HG03565 (cell line): Measurements from ENCODE around the gene NR1H3.
A peak's percentile ranks its signal among the peaks of the same experiment; 100 is the strongest.

Source experiments
- ATAC-seq: cut with Tn5 transposase; IDR thresholded peaks from one replicate; pipeline ENCODE4 v1.9.1; 2021; ENCODE audit warnings: mild to moderate bottlenecking, moderate library complexity; ENCODE audit not compliant: unreplicated experiment

NR1H3 gene

DNA sequence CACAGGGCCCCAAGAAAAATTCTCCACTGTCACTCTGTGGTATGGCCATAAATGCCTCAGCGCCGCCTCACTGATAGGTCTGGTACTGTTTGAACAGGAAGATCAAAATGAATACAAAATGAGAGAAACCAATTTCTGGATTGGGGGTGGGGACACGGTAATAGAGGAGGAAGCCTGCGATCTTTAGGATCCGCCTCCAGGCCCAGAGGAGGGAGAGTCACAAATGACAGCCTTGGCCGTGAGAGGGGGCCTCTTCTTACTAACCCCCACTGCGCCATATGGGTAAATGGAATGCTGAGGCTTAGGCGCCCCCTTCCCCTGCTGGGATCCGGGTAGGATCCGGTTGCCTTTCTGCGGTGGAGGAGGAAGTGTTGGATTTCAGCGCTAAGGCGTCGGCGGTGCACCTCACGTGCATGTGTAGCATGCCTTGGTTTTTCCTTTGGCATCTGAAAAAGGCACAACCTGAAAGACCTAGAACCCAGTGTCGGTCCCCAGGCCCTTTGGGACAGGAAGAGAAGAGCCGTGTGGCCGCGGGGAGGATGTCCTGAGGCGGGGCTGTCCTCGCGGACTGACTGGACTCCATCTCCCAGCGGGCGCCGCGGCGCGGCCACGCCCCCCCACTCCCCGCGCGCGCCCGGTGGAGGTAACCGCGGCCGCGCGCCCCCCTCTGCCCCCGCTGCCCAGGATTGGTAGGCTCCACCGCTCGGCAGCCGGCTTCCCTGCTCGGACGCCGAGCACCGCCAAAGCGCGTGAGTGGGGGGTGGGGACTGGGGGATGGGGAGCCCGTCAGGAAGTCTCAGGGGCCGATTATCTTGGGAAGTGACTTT lies 11.4 kb downstream of the NR1H3 start:
- peak; percentile 24 for ATAC-seq

DNA sequence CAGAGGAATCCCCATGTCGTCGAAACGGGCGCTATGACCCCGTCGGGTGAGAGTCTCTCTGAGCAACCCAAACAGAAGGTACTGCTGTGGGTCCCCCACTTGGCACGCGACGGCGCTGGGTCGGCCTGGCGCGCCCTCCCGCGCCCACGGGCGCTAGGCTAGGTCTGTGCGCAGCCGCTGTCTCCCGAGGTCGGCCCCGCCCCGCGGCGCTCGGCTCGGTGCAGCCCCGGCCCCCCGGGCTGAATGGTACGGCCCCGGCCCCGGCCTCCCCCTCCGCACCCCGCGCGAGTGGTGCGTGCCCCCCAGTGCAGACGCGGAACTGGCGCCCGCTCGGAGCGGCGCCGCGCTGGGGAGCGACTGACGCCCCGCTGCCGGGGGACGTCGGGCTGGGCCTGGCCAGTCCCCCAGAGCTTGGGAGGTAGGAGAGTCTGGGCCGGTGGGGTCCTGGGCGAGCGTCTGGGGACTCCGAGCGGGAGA lies 12.1 kb downstream of the NR1H3 start, which contains the start of gene MADD:
MADD (plus strand) TSS at position 305 of the 477 bp plus-strand sequence.
- ATAC-seq = peak; percentile 69

DNA sequence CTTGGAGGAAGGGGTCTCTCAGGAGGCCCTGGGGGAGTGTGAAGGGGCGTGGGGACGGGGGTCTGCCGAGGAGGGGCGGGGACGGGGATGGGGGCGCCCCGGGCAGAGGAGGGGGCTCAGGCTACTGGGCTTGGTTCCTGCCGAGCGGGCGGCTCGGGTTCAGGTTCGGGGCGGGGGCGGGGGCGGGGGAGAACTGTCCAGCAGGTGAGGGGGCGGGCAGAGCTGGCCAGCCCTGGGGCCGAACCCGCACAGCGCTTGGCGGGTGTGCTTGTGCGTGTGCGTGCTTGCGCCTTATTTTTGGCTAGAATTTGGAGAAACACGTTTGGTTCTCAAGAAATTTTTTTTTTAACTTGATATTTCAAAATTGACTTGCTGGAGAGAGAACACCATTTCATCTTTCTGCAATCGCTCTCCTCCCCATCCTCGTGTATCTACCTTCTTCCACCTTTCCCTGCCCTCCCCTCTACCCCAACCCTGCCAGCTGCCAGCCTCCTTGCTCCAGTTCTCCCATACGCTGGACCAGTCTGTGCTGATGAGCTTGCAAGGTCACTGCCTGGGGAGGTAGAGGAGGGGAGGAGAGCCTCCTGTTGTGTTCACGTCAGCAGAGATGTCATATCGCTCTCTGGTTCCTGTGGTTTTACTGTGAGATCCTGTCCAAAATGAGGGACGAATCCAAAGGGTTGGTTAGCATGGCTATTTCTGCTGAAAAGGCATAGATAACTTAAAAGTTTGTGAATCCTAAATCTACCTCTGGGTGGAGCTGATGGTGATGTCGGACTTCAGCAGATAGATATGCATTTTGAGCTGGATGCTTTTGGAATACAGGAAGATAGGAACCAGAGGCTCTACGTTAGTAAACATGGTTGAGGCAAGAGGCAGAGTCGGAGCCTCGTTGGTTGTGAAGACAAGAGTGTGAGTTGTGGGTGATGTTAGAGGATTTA lies 12.8 kb downstream of the NR1H3 start:
- no peak for ATAC-seq

DNA sequence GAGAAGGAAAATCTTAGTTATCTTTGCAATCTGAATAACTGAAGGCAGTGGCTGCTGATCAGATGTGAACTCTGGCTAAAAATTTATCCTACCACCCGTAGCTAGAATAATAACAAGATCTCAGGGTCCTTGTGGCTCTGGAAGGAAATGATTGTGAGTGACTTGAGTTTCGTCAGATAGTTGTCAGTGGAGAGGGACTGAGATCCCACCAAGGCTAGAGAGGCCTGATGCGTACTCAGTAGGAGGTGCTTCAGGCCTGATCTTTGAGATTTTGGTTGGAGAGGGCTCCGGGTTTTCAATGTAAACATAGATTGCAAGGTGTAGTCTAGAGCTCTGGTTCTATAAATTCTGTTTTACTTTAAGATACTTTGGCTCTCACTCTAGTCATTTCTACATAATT lies 13.5 kb downstream of the NR1H3 start:
- no peak for ATAC-seq

DNA sequence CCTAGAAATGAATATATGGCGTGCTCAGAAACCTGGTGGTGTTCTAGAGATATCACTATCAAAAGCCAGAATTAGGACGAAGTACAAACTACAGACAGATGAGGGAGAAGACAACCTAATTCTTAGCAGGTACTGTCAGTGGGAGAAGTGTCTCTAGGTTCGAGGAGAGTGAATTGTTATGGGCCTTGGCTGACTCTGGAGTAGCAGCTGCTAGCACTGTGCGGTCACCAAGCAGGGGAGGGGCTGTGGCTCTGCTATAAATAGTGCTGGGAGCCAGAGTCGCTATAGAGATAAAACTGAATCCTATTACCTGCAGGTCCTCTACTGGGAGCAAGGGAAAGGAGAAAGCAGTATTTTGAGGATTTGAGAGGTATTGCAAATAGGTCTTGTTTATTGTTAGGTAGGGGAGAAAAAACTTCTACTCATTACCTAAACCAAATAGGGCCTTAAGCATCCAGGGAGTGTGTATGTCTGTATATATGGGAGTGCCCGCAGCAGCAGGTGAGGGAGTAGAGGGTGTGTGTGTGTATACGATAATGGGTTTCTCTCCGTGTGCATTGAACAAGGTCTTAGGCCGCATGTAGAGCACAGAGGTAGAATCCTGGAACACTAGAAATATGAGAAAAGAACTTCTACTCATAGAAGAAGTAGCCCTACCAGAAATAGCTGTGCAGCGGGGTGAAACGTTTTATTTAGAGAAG lies 14.3 kb downstream of the NR1H3 start:
- ATAC-seq = no peak

DNA sequence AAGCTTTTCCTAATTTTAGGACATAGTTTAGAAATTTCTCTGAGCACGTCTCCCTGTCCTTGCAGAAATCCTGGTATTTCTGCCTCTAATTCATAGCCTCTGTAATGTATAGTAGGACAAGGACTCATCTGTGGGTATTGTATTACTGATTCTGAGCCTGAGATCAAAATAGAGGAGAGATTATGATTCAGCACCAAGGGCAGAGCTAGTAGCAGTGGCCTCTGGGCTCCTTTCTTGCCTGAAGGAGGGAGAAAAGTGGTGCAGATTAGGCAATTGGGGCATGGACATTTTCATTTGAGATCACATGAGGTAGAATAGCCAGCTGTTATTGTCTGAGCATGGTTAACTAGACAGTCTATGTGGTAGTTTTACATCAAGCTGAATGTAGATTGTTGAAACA lies 14.9 kb downstream of the NR1H3 start:
- no peak for ATAC-seq

DNA sequence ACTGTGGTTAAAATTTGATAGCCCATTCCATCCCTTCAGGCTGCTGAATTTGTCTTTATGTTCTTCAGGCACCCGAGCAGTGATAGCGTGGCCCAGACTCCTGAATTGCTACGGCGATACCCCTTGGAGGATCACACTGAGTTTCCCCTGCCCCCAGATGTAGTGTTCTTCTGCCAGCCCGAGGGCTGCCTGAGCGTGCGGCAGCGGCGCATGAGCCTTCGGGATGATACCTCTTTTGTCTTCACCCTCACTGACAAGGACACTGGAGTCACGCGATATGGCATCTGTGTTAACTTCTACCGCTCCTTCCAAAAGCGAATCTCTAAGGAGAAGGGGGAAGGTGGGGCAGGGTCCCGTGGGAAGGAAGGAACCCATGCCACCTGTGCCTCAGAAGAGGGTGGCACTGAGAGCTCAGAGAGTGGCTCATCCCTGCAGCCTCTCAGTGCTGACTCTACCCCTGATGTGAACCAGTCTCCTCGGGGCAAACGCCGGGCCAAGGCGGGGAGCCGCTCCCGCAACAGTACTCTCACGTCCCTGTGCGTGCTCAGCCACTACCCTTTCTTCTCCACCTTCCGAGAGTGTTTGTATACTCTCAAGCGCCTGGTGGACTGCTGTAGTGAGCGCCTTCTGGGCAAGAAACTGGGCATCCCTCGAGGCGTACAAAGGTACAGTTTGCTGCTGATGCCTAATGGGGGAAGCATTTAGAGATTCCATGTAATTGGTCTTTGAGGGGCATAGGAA lies 16.9 kb downstream of the NR1H3 start:
- ATAC-seq = no peak

DNA sequence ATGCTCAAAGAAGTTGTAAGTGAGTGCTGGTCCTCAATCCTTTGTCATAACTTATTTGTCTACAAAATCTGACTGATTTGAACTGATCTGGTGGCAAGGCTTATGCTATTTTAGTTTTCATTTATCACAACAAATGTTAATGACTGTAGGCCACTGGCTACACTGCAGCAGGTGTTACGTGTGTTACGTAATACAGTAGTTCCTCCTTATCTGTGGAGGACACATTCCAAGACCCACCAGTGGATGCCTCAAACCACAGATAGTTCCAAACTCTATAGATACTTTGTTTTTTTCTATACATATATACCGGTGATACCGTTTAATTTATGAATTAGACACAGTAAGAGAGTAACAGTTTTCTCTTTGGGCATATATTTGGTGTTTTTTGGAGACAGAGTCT lies 19.1 kb downstream of the NR1H3 start:
- no peak for ATAC-seq

DNA sequence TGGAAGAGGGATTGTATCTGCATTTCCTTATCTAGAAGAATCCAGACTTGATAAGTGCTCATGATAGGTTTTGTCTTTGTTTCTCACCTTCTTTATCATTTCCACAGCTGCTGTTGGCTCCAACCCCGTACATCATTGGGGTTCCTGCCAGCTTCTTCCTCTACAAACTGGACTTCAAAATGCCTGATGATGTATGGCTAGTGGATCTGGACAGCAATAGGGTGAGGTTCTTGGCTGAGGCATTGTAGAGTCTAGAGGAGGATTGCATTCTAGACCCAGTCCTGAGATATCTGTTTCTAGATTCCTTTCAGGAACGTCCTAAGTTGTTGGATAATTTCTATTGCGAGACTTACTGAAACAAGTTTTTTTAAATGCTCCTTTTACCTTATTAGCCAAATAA lies 20.3 kb downstream of the NR1H3 start:
- ATAC-seq = no peak

DNA sequence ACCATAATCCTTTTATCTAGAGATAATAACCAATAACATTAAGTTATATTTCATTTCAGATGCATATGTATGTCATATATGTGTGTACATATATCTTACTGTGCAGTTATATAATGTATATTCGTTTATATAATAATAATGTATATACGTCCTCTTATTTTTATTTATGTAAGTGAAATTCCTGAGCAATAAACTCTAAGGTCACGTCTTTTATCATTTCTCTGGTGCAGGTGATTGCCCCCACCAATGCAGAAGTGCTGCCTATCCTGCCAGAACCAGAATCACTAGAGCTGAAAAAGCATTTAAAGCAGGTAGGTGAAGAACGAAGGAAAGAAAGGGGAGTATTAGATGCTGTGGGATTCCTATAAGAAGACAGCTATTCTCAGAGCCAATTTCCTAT lies 21.0 kb downstream of the NR1H3 start:
- no peak for ATAC-seq

DNA sequence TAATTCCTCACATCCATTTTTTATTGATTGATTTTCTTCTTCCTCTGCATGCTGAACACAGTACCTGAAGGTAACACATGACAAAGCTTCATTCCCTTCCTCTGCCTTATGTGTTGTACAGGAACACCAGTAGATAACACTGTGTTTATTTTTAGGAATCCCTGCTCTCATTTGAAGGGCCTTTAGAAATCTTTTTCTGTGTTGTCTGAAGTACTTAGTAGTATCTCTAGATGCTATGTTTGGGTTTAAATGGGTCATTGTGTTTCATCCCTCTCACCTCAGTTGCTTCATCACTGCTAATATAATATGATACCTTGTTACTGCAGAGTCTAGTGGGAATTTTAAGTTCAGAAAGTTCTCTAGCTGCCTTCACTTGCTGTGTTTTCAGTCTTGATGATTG lies 22.3 kb downstream of the NR1H3 start:
- no peak for ATAC-seq

DNA sequence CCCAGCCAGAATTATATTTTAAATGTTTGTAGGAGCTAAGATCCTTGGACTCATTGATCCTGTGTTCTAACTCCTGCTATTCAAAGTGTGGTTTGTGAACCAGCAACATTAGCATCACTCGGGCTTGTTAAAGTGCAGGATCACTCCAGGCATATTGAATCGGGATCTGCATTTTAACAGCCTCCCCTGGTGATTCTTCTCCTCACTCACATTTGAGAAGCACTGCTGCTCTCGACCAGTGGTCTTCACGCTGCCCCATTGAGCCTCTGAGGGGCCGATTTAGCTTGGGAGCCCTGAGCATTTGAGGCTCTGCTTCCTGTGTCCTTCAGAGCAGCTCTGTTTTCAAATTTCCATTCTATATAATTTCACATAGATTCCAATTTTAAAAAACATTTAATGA lies 23.1 kb downstream of the NR1H3 start:
- ATAC-seq = no peak

DNA sequence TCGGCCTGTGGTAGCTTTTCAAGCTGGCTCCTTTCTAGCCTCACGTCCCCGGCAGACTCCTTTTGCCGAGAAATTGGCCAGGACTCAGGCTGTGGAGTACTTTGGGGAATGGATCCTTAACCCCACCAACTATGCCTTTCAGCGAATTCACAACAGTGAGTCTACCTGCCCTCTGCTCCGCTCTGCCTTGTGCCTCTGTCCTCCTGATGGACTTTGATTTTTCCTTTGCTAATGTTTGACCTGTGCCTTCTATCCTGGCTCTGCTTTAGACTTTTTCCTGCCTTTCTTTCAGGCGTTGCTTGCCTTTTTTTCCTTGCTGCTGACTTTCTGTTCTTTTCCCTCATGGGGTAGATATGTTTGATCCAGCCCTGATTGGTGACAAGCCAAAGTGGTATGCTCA lies 24.7 kb downstream of the NR1H3 start:
- no peak for ATAC-seq

DNA sequence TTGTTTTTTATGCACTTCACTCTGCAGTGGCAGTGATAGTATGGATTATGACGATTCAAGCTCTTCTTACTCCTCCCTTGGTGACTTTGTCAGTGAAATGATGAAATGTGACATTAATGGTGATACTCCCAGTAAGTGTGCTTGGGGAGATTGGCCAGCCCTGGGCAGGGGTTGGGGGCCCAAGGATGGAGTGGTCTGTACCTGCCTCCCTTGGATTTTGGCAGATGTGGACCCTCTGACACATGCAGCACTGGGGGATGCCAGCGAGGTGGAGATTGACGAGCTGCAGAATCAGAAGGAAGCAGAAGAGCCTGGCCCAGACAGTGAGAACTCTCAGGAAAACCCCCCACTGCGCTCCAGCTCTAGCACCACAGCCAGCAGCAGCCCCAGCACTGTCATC lies 26.4 kb downstream of the NR1H3 start:
- no peak for ATAC-seq

DNA sequence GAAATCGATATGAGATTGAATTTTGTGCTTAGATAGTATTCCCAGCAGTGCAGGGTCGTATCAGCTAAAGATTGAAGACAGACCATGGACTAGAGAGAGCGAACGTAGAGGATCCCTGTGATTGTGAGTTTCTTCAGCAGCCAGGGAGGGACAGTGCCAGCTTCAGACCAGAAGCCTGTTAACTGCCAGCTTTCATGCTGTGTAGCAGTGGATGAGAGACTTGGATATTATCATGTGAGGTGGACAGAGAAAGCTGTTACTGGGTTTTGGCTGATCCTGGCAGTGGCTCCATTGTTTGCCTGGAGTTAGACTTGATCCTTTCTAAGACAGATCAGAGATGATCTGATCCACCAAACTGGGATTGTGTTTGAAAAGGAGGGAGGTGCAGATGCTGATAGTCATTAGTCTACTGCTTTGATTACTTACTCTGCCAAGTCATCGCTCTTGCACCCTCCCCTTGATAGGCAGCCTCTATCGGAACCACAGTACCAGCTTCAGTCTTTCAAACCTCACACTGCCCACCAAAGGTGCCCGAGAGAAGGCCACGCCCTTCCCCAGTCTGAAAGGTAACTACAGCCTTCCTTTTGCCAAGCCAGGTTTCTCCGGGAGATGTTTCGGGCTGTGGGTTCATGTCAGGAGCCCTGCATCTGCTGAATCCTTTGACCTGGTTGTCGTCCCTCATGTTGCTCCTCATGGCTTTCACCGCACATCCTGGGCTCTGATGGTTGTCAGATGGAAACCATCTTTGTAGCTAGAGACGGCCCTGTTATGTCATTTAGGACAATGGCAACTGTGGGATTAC lies 28.4 kb downstream of the NR1H3 start:
- no peak for ATAC-seq

DNA sequence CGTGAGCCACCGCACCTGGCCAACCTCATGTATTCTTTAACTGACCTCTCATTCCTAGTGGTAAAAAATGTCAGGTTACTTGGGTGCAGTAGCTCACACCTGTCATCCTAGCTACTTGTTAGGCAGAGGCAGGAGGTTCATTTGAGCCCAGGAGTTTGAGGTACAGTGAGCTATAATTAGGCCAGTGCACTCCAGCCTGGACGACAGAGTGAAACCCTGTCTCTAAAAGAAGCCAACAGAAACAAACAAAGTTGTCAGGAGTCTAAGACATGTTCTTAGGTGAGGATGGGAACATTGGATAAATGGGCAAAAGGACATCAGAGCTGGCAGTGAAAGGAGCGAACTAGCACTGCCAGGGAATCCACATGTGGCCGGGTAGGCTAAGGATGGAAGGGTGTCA lies 30.3 kb downstream of the NR1H3 start:
- no peak for ATAC-seq

DNA sequence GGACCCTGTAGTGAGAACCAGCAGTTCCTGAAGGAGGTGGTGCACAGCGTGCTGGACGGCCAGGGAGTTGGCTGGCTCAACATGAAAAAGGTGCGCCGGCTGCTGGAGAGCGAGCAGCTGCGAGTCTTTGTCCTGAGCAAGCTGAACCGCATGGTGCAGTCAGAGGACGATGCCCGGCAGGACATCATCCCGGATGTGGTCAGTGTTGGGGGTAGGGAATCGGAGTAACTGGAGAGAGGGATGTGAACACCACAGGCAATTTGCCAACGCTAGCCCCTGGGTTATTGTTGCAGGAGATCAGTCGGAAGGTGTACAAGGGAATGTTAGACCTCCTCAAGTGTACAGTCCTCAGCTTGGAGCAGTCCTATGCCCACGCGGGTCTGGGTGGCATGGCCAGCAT lies 32.1 kb downstream of the NR1H3 start:
- no peak for ATAC-seq

DNA sequence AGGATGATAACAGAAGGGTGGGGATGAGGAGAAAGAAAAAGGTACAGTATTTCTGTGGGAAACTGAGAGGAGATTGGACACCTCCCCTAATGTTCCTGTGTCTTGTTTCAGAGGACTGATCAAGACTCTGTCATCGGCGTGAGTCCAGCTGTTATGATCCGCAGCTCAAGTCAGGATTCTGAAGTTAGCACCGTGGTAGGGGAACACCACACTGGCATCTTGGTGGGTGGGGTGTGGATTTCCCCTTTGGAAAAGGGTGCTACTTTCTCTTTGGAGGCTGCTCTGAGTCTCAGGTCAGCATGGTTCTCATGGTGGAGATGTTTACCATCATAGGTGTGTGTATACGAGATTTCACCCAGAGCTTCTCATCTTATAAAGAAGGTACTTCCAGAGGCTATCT lies 37.6 kb downstream of the NR1H3 start:
- ATAC-seq = no peak

DNA sequence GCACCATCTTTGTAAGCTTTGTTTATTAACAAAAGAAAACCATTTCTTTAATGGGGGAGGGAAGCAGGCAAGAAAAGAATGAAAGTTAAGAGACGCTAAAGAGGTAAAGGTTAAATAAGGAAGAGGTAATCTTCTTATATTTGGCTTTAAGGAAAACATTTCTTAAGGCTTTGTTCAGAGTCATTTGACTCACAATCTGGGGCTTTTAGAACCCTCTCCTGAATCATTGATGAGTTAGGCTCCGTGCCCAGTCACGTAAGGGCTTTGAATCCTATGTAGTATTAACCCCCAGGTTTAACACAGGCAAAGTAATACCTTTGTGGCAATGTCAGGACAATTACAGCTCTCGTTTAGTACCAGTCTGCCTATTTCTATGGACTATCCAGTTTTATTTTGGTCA lies 38.2 kb downstream of the NR1H3 start:
- no peak for ATAC-seq

DNA sequence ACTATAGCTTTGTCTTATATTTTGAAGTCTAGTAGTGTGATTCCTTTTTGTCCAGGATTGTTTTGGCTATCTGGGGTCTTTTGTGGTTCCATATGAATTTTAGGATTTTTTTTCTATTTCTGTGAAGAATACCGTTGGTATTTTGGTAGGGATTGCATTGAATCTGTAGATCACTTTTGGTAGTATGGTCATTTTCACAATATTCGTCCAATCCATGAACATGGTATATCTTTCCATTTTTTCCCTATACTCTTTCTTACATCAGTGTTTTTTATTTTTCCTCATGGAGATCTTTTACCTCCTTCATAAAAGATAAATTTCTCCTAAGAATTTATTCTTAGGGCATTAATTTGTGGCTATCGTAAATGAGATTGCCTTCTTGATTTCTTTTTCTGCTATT lies 41.3 kb downstream of the NR1H3 start:
- no peak for ATAC-seq
